H1 (cell line): ENCODE data around the gene MACROD2. TPM values are rescaled to one million over a fixed set of nuclear protein-coding genes. Genes with fewer than 3 reads are reported as not detected.

ENCODE experiments used
- CTCF ChIA-PET: fragments of 300-600 bp; sonication (Branson Sonifier 250); formaldehyde crosslinking; loops from one replicate; lab custom pipeline; 2021; ENCODE audit not compliant: partially characterized antibody; lab: Charles Lee
- POLR2A ChIA-PET: fragments of 300-600 bp; sonication (Branson Sonifier 250); formaldehyde crosslinking; loops from one replicate; lab custom pipeline; 2021; ENCODE audit warnings: inconsistent platforms; ENCODE audit not compliant: partially characterized antibody; lab: Charles Lee
- DNase-seq, 2 experiments: peaks; one replicate each; pipeline versions ENCODE4 v3.0.0 to v3.0.0-alpha.2; 2010 to 2022; ENCODE audit warnings: low spot score in 2 of 2, low read depth in 1 of 2, mixed read lengths in 1 of 2
- FAIRE-seq: peaks from 2 replicates; lab custom pipeline; 2011; peaks lifted over from hg19 to GRCh38; lab: Jason Lieb, UNC
- H2AFZ ChIP-seq: 2 replicates; pipeline ENCODE4 v1.8.1; 2012; ENCODE audit warnings: low read length, inconsistent platforms
- H2AK5ac ChIP-seq: 2 replicates; pipeline ENCODE4 v1.6.1; 2013; ENCODE audit warnings: low read depth, low read length
- H2BK120ac ChIP-seq: replicated peaks from 2 replicates; pipeline ENCODE3; 2013; ENCODE audit warnings: low read depth, low read length, inconsistent platforms
- H2BK12ac ChIP-seq: 2 replicates; pipeline ENCODE4 v1.6.1; 2013; ENCODE audit warnings: low read depth, low read length
- H2BK15ac ChIP-seq: 2 replicates; pipeline ENCODE4 v1.6.1; 2013; ENCODE audit warnings: low read length
- H2BK20ac ChIP-seq: 2 replicates; pipeline ENCODE4 v1.6.1; 2013; ENCODE audit warnings: low read length
- H2BK5ac ChIP-seq: 2 replicates; pipeline ENCODE4 v1.6.1; 2013; ENCODE audit warnings: low read depth, low read length
- H3K14ac ChIP-seq: 2 replicates; pipeline ENCODE4 v1.6.1; 2013; ENCODE audit warnings: inconsistent platforms; ENCODE audit not compliant: insufficient read length
- H3K18ac ChIP-seq: 2 replicates; pipeline ENCODE4 v1.6.1; 2013; ENCODE audit warnings: low read length; ENCODE audit errors: extremely low read depth
- H3K23ac ChIP-seq: 2 replicates; pipeline ENCODE4 v1.6.1; 2013; ENCODE audit warnings: inconsistent platforms; ENCODE audit not compliant: insufficient read length
- H3K23me2 ChIP-seq: 2 replicates; pipeline ENCODE4 v1.6.1; 2013; ENCODE audit warnings: low read depth, low read length
- H3K27ac ChIP-seq: 2 replicates; pipeline ENCODE4 v1.6.1; 2011; ENCODE audit warnings: low read depth, low read length, inconsistent platforms
- H3K27me3 ChIP-seq, 4 experiments: replicated peaks in 1 of 4; 1 replicate in 1 of 4; 2 replicates in 3 of 4; pipeline versions ENCODE4 v1.6.1 to v1.8.1; 2011 to 2013; ENCODE audit warnings: low read length in 3 of 4, mild to moderate bottlenecking in 3 of 4, inconsistent platforms in 2 of 4, mixed read lengths in 2 of 4, moderate library complexity in 1 of 4; ENCODE audit not compliant: control insufficient read depth in 3 of 4, insufficient read depth in 3 of 4; ENCODE audit errors: extremely low read depth in 1 of 4
- H3K36me3 ChIP-seq, 4 experiments: 2 replicates each; pipeline versions ENCODE4 v1.6.1 to v1.8.1; 2011 to 2013; ENCODE audit warnings: mild to moderate bottlenecking in 4 of 4, low read length in 3 of 4, moderate library complexity in 2 of 4, control low read depth in 1 of 4, inconsistent platforms in 1 of 4; ENCODE audit not compliant: insufficient read depth in 4 of 4, control insufficient read depth in 2 of 4
- H3K4ac ChIP-seq: replicated peaks from 2 replicates; pipeline ENCODE3; 2013; ENCODE audit warnings: low read length, low read depth, mixed read lengths, inconsistent platforms; ENCODE audit not compliant: insufficient read length
- H3K4me1 ChIP-seq, 4 experiments: replicated peaks in 1 of 4; 1 replicate in 1 of 4; 2 replicates in 3 of 4; pipeline versions ENCODE4 v1.6.1 to v1.8.1; 2011 to 2013; ENCODE audit warnings: low read length in 3 of 4, inconsistent platforms in 2 of 4, mixed read lengths in 1 of 4; ENCODE audit not compliant: insufficient read depth in 4 of 4, control insufficient read depth in 3 of 4
- H3K4me2 ChIP-seq, 2 experiments: 2 replicates each; pipeline versions ENCODE4 v1.6.1 to v1.8.1; 2011 to 2013; ENCODE audit warnings: low read depth in 2 of 2, low read length in 2 of 2, control low read depth in 1 of 2, inconsistent platforms in 1 of 2, mild to moderate bottlenecking in 1 of 2; ENCODE audit not compliant: insufficient read depth in 1 of 2
- H3K4me3 ChIP-seq, 4 experiments: fragments of 200-600, 300-600 bp in 1 of 4; sonication (generic), shearing (Covaris generic), sonication (Bioruptor Twin) in 1 of 4; 2 replicates each; pipeline versions ENCODE4 v1.5.1 to v1.8.1; 2011 to 2016; ENCODE audit warnings: low read length in 4 of 4, low read depth in 3 of 4, control low read depth in 2 of 4, inconsistent platforms in 2 of 4, mild to moderate bottlenecking in 2 of 4, mixed read lengths in 1 of 4, moderate library complexity in 1 of 4; ENCODE audit not compliant: insufficient read depth in 2 of 4; ENCODE audit errors: extremely low read depth in 1 of 4
- H3K56ac ChIP-seq: replicated peaks from 2 replicates; pipeline ENCODE3; 2013; ENCODE audit warnings: low read depth, mild to moderate bottlenecking, mixed read lengths, low read length, inconsistent platforms; ENCODE audit not compliant: insufficient read length
- H3K79me1 ChIP-seq: 2 replicates; pipeline ENCODE4 v1.6.1; 2013; ENCODE audit warnings: low read depth, low read length, control low read depth
- H3K79me2 ChIP-seq, 2 experiments: 2 replicates each; pipeline versions ENCODE4 v1.6.1 to v1.8.1; 2012 to 2013; ENCODE audit warnings: low read length in 2 of 2, mild to moderate bottlenecking in 2 of 2, inconsistent platforms in 1 of 2; ENCODE audit not compliant: insufficient read depth in 2 of 2, control insufficient read depth in 1 of 2
- H3K9ac ChIP-seq, 4 experiments: replicated peaks in 1 of 4; 1 replicate in 1 of 4; 2 replicates in 3 of 4; pipeline versions ENCODE4 v1.6.1 to v1.8.1; 2011 to 2013; ENCODE audit warnings: low read depth in 3 of 4, low read length in 3 of 4, control low read depth in 2 of 4, mild to moderate bottlenecking in 2 of 4, moderate library complexity in 2 of 4, inconsistent platforms in 1 of 4; ENCODE audit errors: extremely low read depth in 1 of 4
- H3K9me3 ChIP-seq, 2 experiments: 2 replicates each; pipeline versions ENCODE4 v1.6.1 to v1.8.1; 2012 to 2013; ENCODE audit warnings: mild to moderate bottlenecking in 2 of 2, moderate library complexity in 2 of 2, control low read depth in 1 of 2, inconsistent platforms in 1 of 2, low read depth in 1 of 2, low read length in 1 of 2, mixed read lengths in 1 of 2; ENCODE audit not compliant: insufficient read depth in 2 of 2
- H4K20me1 ChIP-seq, 2 experiments: replicated peaks in 1 of 2; 2 replicates each; pipeline versions ENCODE3 to v1.8.1; 2011 to 2013; ENCODE audit warnings: inconsistent platforms in 2 of 2, low read length in 2 of 2, mild to moderate bottlenecking in 1 of 2; ENCODE audit not compliant: insufficient read depth in 2 of 2, control insufficient read depth in 1 of 2
- H4K5ac ChIP-seq: 2 replicates; pipeline ENCODE4 v1.6.1; 2013; ENCODE audit warnings: low read length, low read depth, mixed read lengths, inconsistent platforms; ENCODE audit not compliant: insufficient read length
- H4K8ac ChIP-seq: 2 replicates; pipeline ENCODE4 v1.8.0; 2013; ENCODE audit warnings: mild to moderate bottlenecking, moderate library complexity, low read length, inconsistent platforms; ENCODE audit not compliant: insufficient read depth; ENCODE audit errors: extremely low read depth
- H4K91ac ChIP-seq: replicated peaks from 2 replicates; pipeline ENCODE3; 2013; ENCODE audit warnings: low read length, mixed read lengths, inconsistent platforms; ENCODE audit not compliant: insufficient read length
- POLR2AphosphoS5 ChIP-seq: IDR thresholded peaks from 2 replicates; pipeline ENCODE4 v1.6.1; 2011; ENCODE audit warnings: low read depth, low read length
- SIN3A ChIP-seq, 2 experiments: IDR thresholded peaks in 1 of 2; conservative IDR thresholded peaks in 1 of 2; 2 replicates each; pipeline ENCODE4 v1.6.1; 2011 to 2012; ENCODE audit warnings: low read length in 2 of 2, improper control_type of control experiment in 1 of 2, low read depth in 1 of 2, mild to moderate bottlenecking in 1 of 2
- TAF1 ChIP-seq: IDR thresholded peaks from 2 replicates; pipeline ENCODE4 v1.6.1; 2011; ENCODE audit warnings: mild to moderate bottlenecking, low read depth, low read length
- WGBS, 2 experiments: shearing (Covaris generic) in 1 of 2; methylation state at CpG; one replicate each; pipeline versions ENCODE4 v1.1.6 to v1.1.7; 2013 to 2015; ENCODE audit warnings: low lambda C conversion rate in 2 of 2, mixed read lengths in 2 of 2, inconsistent platforms in 1 of 2, low coverage in 1 of 2, missing lambda C conversion rate in 1 of 2; ENCODE audit not compliant: insufficient replicate concordance in 2 of 2, insufficient coverage in 1 of 2, insufficient read length in 1 of 2; ENCODE audit errors: extremely low coverage in 1 of 2, missing lambda C conversion rate in 1 of 2; 5-methylcytosine and 5-hydroxymethylcytosine counted together
- polyA plus RNA-seq, 7 experiments: library from polyadenylated mRNA; depleted of rRNA in 3 of 7; stranded (reverse) in 5 of 7; unstranded in 2 of 7; fragments of >200 nt in 5 of 7; fragments of 200-250 nt in 2 of 7; gene quantifications; 1 replicate in 5 of 7; 2 replicates in 1 of 7; 4 replicates in 1 of 7; pipeline versions ENCODE4 v1.2.1 to v1.2.3, GENCODE V29; 2011 to 2013; ENCODE audit warnings: missing spikeins in 2 of 7, mixed read lengths in 2 of 7
- total RNA-seq: library from RNA; stranded (reverse); fragmentation: NEBNext Ultra II Directional; extraction: Animal tissue kit (Norgen Biotek cat#: 25700); gene quantifications from 2 replicates; pipeline ENCODE4 v1.2.1, GENCODE V29; 2021

MACROD2 gene
- total and polyA plus RNA-seq, 2 of the 8 experiments (the other 6 are each of a cell fraction or from before 2014, with no cell fraction given) = 0.70 to 3.9 TPM

DNA sequence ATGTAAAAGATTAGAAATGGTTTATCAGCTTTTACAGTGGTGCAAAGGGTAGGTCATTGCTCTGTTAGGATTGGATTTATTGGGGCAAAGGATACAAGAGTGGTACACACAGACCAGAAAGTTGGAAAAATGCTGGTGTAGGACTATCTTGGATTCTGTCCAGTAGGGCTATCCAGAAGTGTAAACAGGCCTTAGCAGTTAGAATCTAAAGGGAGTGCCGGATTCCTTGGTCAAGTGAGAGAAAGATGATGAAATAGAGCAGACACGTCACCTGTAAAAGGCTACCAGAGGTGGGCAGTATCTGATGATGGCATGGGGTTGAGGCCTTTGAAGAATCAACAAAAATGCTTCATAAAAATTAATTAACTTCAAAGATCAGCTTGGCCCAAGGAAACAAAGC, 1602.0 kb downstream of the MACROD2 start:
- Histone ChIP-seq H3K23me2 (no peaks in the 10 kb centered on the region), H3K14ac (no peak overlapping the region), H3K4me3 (no peak overlapping the region), H3K27ac (no peak overlapping the region), H3K79me1 (no peaks in the 10 kb centered on the region), H2BK12ac (no peak overlapping the region), H3K9ac (no peak overlapping the region), H3K4me2 (no peak overlapping the region), H3K4ac (no peak overlapping the region), H3K18ac (no peak overlapping the region), H4K5ac (no peak overlapping the region), H3K79me2 (no peaks in the 10 kb centered on the region), H4K8ac (no peak overlapping the region), H3K9me3 (no peaks in the 10 kb centered on the region), H3K4me1 (no peaks in the 10 kb centered on the region), H2BK5ac (no peak overlapping the region), H4K91ac (no peak overlapping the region), H2AK5ac (no peak overlapping the region), H3K56ac (no peak overlapping the region)
- POLR2A ChIA-PET = no interaction called here
- CTCF ChIA-PET = no interaction called here
- 87% methylated on average over 2 of the region's 2 CpGs; no CpG with 5 or more reads in 1 of the 2 experiments for WGBS, 2 experiments
- TF ChIP-seq SIN3A (conservative IDR thresholded peaks at IDR 0.05 in 1 of 2, IDR thresholded peaks at IDR 0.05 in 1 of 2; ENCODE audit: low read depth in 1 of 2, low read length in 2 of 2) (no peak), TAF1 (no peak), POLR2AphosphoS5 (no peak)
- TF ChIP-seq, all 59 proteins: peak for 0
- Histone ChIP-seq H2BK120ac (no peak overlapping the region), H3K36me3 (no peaks in the 10 kb centered on the region), H2BK15ac (no peak overlapping the region), H3K23ac (no peak overlapping the region), H3K27me3 (no peaks in the 10 kb centered on the region), H2BK20ac (no peak overlapping the region), H2AFZ (no peak overlapping the region), H4K20me1 (no peaks in the 10 kb centered on the region)
- no peak for DNase-seq
- no peak for FAIRE-seq
